Stimulated activated CD4-positive, alpha-beta T cell treated with anti-CD3 and anti-CD28 coated beads, Interleukin-15, amount 100 ng/mL, for 1 hour (primary cell): ENCODE data around the gene LYZL4.

Experiments
- DNase-seq, 2 donors: peaks; one replicate each; pipeline ENCODE4 v3.0.0-alpha.2; 2020; ENCODE audit warnings: low read depth in 1 of 2, low spot score in 1 of 2

LYZL4 gene

DNA sequence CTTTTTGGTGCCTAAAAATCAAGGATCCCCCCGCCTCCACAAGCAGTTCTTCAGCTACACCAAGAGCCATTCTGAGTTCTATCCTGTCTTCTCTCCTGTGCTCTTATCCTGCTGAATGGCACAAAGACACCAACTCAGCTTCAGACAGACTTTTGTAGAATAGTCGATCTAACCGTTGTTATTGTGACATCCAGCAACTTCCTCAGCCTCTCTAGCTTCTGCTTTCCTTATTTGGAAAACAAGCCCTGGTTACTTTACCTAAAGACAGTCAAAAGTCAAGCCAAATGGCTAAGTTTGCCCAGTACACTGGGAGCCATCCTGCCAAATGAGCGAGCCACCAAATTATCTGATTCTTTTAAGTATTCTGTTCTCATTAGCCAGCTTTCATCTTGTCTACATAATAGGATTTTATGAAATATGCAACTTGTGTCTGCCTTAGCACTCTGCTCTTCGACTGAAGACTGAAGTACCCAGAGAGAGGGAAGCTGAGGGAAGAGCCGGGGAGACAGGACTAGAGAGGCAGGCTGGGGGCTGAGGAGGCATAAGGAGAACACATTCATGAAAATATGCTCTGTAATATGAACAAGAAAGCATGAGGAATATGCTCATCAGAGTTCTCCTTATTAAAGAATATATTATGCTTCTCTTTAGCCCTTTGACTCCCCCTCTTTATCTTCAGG, 35.1 kb downstream of the LYZL4 start:
- DNase-seq, result no peak

- no peak for DNase-seq
These were observed 38.6 kb downstream of the LYZL4 start for GRCh38 chr3:42371776-42372175.

DNA sequence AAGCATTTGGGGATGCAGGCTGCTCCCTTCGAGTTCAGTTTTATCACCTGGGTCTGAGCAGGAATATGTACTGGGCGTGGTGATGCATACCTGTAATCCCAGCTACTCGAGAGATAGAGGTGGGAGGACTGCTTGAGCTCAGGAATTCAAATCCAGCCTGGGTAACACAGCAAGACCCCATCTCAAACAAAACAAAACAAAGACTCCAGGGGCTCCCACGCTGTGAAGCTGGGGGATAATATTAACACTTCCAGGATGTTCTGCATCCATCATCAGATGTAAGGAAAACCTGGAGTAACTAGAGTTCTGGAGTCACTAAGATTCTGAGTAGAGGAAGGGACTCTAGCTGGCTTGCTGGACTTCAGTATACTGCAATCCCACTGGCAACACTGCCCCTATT, 40.6 kb downstream of the LYZL4 start:
- DNase-seq, result no peak

DNA sequence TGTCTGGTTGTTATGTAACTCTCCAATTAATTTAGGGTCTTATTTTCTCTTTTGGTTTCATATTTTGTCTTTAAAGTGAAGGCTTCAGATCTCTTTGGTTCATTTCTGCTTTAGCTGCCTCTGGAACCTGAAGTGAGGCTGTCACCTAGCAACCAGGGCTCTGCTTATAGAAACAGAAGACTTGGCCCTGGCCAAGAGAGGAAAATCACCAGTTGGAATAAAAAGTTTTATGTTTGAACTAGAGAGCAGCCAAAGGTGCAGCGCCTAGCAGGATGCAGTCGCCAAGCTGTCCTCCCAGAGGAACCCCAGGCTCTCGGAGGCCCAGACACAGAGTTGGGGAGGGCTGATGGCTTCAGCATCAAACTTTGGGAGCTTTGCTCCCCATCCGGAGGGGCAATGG, 41.1 kb downstream of the LYZL4 start:
- no peak for DNase-seq

- no peak for DNase-seq
These were observed 41.5 kb downstream of the LYZL4 start for GRCh38 chr3:42368861-42369260.

DNA sequence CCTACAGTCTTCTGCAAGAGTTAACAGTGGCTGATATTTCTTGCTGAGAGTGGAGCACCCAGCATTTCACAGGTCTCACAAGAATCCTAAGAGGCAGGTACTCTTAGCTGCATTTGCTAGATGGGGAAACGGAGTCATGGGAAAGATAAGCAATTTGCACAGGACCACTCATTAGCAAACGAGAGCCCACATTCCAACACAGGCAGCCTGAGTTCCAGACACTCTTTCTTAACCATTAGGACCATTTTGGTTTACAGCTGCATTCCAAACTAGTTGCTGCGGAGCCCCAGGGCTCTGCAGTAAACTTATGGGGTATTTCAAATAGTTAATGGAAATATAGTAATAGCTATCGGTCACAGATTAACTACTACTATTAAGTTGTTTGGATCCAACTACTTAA, 42.5 kb downstream of the LYZL4 start:
- no peak for DNase-seq

- DNase-seq, result no peak
These were observed 43.9 kb downstream of the LYZL4 start for GRCh38 chr3:42366550-42366949.

DNA sequence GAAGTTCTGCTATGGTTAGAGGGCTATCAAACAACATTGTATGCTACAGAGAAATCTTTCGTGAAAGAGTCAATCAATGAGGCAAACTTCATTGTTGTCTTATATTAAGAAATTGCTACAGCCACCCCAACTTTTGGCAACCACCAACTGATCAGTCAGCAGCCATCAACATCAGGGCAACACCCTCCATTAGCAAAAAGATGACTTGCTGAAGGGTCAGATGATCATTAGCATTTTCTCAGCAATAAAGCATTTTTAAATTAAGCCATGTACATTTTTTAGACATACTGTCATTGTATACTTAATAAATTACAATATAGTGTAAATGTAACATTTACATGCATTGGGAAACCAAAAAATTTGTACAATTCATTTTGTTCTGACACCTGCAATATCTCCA, 53.1 kb downstream of the LYZL4 start:
- no peak for DNase-seq

GRCh38 chr3:42355612-42356011, 54.8 kb downstream of the LYZL4 start:
- DNase-seq, result no peak

GRCh38 chr3:42353631-42354030, 56.8 kb downstream of the LYZL4 start:
- no peak for DNase-seq

DNA sequence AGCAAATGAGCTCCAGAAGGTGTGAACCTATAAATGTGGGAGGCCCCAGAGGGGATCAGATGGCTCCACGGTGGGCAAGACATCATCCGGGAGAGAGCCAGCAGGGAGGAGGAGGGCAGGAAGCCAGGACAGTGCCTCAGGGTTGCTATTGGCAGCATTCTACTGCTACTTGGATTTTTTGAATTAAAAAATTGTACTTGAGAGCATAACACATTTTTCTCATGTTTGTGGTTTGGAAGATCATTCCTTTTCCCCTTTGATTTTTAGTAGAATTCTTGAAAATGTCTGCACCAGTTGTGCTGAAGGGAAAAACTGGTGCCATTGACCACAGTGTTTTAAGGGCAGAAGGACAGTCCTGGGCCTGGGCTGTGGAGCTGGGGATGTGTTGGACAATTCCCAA, 59.2 kb downstream of the LYZL4 start:
- DNase-seq, result no peak

GRCh38 chr3:42349765-42350594, 60.4 kb downstream of the LYZL4 start:
- no peak for DNase-seq

DNA sequence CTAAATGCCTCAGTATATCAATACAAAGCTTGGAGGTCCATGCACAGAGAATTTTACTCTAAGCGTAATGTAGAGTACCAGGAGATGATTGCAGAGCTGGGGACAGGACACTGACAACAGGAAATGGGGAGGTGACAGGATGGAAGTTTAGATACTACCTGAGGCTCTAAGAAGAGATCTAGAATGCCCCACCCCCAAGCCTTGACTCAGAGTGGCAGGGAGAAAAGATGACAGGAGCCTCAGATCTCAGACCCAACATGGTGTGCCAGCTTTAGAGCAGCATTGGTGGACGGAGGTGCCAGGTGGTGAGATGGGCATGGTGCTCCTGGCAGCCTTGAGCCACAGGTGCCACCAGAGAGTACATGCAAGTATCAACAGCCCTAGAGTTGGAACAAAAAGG, 62.5 kb downstream of the LYZL4 start:
- no peak for DNase-seq
